Measurements from ENCODE around the gene ACSS1.

GRCh38 chr20:24998121-24998520 is 59.8 kb downstream of the ACSS1 start:
- no peak for TF ChIP-seq CTCF (IDR thresholded peaks at IDR 0.05; ENCODE audit: insufficient read depth, low read length)
- TF ChIP-seq POLR2AphosphoS5 (IDR thresholded peaks at IDR 0.05; ENCODE audit: low read depth): no peak
- no peak for TF ChIP-seq REST (IDR thresholded peaks at IDR 0.05; ENCODE audit: insufficient replicate concordance, low read depth)
- TF ChIP-seq SPI1 (IDR thresholded peaks at IDR 0.05; ENCODE audit: borderline replicate concordance, low read depth): no peak
- no peak for TF ChIP-seq GABPA (IDR thresholded peaks at IDR 0.05; ENCODE audit: low read depth)
